DMS 273 (cell line): Measurements from ENCODE around the gene CDKAL1.

Experiments
- DNase-seq: peaks from one replicate; lab custom pipeline; 2025; ENCODE audit not compliant: unreplicated experiment; lab: John Stamatoyannopoulos, UW

The CDKAL1 gene

DNA sequence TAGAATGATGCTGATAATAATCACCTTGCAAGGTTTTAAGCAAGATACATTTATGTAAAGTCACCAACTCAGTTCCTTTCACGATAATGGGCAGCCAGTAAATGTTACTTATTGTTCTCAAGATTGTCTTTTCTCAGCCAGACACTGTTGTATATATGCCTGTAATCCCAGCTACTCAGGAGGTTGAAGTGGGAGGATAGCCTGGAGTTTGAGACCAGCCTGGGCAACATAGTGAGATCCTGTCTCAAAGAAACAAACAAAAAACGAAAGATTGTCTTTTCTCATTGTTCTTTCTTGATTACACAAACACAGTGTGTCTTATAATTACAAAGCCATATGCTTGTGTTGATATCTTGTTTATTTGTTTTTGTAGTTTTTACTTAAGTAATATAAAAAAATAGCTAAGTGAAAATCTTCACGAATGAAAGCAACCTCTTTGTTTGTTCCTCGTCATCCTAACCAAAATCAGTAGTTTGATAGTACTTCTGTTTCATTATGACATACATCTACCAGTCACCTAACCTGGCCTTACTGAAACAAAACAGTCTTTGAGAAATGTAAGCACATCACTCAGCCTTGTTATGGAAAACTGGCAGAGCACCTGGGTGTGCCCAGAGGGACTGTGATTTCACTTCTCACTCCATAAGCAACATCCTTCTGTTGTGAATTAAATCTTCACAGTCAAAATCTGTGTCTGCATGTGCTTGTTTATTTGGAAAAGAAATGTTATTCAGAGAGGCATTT is 623.1 kb downstream of the CDKAL1 start:
- DNase-seq = no peak

DNA sequence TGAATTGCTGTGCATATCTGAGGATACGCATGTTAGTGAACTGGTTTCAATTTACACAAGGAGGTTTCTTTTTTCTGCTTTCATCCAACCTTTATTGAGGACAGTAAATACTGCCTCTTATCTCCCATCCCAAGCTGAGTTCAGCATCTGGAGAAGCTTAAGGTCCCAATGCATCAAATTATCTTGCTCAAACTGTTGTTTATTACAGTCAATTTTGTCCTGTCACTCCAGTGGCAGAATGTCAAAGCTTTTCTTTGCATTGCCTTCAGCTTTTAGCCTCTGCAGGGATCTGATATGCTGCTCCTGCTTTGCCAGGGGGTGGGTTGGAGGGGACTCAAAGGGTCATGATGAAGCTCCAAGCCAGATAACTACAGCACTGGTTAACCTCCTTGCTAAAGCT is 623.9 kb downstream of the CDKAL1 start:
- DNase-seq = no peak

DNA sequence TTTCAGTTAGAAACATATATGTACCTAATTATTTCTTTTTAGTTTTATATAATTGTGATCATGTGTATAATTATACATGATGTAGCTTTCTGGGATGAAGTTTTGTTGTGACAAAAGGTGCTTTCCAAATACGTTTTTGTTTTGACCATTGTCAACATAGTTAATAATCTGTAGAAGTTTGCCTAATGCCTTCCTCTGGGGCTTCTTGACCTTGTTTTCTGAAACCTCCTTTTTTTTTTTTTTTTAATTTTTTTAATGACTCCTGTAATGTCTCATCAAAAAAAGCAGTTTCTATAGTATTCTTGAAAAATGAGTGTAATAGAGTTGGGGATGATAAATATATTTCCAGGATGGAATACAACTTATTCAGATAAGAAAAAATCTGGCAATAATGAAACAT is 624.6 kb downstream of the CDKAL1 start:
- no peak for DNase-seq

DNA sequence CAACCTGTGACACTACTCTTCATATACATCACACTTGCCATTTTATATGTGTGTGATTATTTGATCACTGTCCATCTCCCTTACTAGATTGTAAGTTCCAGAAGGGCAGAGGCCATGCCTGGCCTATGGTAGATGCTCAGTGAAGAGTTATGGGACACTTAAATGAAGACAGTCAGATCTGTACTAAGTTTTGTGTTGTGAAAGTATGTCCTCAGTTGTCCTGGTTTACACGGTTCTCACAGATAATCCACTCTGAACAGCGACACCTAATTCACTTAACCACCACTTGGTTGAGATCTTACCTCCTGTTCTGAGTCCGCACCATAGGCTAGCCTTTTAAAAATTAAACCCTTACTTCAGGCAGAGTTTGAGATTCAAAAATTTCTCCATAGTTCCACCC is 625.2 kb downstream of the CDKAL1 start:
- no peak for DNase-seq

DNA sequence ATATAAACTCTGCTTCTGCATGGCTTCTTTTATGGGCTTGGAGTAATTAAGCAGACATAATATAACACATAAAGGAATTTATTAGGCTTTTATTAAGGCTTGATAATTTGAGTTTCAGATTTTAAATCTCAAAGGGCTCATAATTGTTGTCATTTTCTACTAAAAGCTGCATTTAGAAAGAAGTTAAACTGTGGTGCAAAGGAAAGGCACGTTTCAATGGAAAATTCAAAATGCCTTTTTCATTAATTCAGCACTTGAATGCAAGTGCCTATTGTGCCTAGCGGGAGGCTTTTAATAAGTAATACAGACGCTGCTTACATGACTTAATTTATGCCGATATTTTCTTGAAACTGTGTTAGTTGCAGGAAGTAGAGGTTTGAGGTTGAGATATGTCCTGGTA is 627.5 kb downstream of the CDKAL1 start:
- DNase-seq = no peak

DNA sequence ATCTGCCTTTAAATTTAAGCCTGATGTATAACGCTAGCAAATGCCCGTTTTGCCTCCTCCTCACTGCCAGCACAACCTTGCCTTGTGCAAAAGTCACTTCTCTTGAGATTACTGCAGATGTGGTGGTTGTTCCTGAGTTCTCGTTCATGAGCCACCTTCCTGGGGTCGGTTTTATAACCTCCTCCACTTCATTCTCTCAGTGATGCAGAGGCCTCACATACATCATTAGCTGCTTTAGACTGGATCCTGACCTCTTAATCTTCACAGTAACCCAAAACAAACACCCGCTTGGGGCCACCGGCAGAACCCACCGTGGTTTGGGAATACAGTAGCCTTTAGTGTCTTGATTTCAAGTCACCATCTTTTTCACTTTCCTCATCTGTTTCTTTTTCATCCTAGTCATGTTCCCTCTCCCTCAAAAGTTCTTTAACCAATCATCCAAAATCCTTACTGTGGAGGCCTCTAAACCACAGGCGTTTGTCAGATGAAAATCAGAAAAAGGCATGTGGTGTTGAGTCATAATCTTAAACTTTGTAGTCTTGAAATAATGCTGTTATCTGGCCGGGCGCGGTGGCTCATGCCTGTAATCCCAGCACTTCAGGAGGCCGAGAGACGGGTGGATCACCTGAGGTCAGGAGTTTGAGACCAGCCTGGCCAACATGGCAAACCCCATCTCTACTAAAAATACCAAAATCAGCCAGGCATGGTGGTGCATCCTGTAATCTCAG is 629.0 kb downstream of the CDKAL1 start:
- no peak for DNase-seq

DNA sequence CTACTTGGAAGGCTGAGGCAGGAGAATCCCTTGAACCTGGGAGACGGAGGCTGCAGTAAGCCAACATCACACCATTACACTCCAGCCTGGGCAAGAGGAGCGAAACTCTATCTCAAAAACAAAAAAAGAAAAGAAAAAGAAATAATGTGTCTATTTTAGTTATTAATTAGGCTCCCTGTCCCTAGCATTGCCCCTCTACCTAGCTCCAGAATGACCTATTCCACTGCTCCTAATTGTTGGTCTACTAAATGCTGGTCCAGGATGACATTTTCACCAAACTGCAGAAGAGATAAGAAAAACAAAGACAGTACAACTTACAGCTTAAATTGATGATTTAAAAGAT is 629.6 kb downstream of the CDKAL1 start:
- no peak for DNase-seq

DNA sequence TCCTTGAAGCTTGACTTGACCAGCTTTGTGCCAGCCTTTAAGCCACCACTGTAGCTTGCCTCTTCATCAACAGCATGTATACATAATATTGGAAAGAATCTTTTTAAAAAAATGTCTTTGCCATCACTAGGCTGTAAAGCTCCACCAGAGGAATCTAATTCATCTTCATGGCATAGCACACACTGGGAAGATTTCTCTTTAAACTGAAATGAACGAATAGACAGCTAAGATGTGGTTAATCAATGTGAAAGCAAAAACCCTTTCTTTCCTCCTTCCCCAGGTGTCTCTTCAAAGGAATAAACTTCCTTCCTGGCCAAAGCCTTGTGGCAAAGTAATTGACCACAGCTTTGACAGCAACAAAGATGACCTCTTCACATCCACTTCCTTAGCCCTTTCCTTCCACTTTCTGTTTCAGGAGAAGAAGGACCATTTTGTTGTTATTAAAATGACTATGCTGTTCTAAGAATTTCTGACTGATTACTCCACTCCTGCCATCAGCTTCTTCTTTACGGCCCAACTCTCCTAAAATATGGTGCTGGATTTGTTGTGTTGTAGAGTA is 630.6 kb downstream of the CDKAL1 start:
- no peak for DNase-seq

DNA sequence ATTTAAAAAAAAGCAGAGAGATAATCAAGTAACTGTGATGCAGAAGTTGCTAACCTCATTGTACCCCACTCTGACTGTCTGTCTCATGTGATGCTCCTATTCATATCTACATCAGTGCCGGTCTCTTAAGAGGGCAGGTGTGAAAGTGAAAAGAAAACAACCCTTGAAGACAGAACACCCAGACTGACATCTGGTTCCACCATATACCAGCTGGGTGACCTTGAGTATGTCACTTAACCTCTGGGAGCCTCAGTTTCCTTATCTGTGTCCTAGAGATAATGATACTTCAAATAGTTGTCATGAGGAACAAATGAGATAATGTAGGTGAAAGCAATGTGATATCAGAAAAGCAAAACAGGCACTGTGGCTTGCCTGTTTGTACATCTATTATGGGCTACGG is 632.5 kb downstream of the CDKAL1 start:
- no peak for DNase-seq

DNA sequence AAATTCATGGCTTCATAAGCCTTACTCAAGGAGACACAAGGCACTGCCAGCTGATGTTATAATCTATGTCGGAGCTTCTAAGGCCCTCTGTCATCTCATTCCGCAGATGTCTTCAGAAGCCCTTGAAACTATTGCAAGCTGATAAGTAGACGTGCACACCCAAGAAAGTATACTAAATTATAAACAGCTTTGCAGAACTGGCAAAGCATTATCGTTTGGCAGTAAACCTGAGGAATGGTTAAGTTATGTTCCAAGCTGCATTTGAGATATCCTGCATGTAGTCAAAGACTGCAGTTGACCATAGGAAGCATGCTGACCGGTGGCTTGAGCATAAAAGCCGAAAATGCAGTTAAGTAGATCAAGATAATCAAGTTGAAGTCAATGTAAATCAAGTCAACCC is 633.5 kb downstream of the CDKAL1 start:
- no peak for DNase-seq

DNA sequence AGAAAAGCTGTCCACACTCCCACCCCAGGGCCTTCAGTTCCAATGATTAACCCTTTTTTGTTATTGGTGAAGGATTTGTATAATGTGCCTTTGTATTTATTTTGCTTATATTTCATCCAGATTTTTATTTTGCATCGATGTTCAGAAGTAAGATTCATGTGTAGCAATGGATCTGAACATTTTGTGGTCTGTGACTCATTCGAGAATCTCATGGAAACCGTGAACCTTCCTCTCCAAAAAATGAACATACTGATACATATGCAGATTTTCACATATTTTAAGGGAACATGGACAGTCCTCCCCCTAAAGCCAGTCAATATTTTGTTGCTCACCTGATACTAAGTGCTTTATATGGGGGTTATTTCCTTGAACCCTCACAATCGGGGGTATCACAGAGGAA is 637.5 kb downstream of the CDKAL1 start:
- DNase-seq = no peak

DNA sequence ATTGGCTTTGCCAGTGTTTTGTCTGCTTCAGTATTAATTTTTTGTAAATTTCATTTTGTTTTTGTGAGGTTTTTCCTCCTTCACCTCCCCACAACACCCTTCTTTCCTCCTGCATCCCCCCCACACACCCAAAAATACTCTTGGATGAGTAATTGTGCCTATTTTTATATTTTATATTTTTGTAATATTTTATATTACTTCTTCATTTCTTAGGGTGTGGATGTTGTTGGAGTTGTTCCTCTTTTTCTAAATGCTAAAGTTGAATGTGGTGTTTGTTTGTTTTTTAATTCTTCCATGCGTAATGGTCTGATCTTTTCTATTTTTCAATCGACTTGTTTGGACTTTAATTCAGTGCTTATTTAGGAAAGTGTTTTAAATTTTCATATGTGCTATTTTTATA is 638.8 kb downstream of the CDKAL1 start:
- DNase-seq = no peak

DNA sequence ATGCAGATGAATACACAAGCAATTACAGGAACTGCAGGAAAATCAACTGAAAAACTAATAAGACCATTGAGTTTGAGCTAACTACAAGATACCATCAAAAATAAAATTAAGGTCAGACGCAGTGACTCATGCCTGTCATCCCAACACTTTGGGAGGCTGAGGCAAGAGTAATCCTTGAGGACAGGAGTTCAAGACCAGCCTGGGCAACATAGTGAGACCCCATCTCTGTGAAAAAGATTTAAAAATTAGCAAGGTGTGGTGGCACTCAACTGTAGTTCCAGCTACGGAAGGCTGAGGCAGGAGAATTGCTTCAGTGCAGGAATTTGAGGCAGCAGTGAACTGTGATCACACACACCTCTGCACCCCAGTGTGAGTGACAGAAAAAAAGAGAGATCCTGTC is 639.4 kb downstream of the CDKAL1 start:
- DNase-seq = no peak

DNA sequence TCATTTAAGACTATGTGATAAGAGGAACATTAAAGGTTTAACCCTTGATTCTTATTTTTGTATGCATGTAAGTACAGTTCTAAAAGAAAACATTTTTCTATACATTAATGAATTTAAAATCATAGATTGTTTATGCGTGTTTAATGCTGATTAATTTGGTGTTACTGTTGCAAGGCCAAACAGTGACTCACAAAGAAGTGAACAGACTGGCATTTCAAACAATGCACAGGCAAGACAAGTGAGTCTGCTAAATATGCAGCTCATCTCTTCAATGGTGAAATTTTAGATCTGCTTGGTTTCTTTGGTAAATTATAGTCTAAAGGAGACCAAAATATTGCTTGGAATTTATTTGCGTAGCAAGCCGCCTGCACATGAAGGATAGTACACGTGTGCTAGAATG is 641.9 kb downstream of the CDKAL1 start:
- no peak for DNase-seq

DNA sequence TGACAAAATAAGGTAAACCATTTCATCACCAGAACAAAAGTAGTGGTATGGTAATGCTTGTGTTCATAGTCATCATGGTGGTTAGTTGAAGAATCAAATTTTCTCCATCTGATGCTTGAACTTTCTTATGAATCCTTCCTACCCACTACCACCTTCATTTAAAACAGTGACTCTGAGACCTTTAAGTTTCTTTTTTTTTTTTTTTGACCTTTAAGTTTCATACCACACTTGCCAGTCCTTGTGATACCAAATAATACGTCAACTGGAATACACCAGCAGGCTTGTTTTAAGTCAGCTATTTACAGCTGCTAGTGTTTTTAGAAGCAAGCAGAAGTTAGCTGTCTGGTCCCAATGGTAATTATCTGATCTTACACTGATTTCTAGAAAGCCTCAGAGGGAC is 645.9 kb downstream of the CDKAL1 start:
- DNase-seq = no peak

DNA sequence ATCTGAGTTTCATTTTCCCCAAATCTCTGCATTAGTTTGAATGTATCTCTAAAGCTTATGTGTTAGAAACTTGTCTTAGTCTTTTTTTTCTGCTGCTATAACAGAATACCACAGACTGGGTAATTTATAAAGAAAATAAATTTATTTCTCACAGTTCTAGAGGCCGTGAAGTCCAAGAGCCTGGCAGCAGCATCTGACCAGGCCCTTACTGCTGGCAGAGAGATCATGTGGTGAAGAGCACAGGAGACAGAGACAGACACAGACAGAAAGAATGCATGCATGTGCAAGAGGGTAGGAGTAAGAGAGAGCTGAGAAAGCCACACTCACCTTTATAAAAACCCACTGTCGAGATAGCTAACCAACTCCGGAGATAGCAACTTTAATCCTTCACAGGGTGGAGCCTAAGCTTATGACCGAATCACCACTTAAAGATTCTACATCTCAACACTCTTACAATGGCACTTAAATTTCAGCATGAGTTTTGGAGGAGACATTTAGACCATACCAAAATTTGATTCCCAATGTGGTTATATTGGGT is 646.6 kb downstream of the CDKAL1 start:
- no peak for DNase-seq

DNA sequence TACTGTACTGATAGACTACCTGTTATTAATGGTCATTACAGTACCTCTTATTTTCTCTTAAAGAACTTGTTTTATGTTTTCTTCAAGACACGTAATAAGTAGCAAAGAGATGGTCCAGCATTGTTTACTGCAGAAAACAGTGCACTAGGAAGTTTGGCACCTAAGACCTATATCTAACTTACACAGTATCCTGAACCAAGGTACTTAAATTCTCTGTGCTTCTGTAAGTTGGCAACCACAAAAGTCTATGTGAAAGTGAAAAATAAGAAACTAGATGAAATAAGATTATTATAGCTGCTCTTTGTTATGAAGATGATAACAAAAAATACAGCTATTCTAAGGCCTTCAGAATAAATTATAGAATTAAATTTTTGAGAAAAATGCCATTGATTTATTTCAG is 647.6 kb downstream of the CDKAL1 start:
- DNase-seq = no peak

DNA sequence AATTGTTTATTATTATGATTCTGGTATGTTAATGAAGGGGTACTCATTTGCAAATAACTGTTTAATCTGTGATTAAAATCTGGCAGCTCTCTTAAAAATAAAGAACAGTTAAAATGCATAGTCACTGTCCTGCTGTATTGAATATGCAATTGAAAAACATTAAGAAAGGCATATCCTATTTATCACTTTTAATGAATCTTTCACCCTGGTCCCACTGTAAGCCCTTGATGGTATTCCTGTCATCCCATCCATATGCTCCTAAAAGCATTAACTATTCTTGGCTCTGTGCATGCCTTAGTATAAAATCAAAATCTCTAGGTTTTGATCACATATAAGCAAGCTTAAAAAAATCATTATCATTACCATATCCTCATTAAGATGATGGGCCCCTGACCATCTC is 648.3 kb downstream of the CDKAL1 start:
- no peak for DNase-seq

DNA sequence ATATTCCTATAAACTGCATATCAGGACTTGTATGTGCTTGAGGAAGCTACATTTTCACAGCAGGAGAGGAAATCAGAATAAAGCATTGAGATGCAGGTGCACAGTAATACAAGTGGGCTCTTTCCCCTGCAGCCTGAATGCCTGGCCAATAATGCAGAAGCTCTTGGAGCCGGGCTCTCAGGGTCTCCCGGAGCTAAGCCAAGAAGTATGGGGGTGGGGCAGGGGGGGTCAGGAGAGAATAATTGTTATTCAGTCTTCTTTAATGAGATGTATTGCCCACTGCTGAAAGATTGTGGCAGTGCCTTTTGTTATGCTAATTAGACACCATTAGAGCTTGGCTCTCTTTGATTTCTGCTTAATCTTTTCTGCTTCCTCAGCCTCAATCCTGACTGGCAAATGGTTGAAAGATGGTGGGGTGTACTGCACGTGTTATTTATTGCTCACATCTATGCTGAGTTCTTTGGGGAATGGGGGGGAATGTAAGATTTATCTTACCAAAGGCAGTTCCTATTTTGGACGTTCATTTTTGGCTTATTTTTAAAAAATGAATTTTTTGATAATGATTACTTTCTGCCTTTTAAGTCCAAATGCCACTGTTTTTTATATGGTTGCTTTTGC is 651.7 kb downstream of the CDKAL1 start:
- DNase-seq = peak; percentile 56

DNA sequence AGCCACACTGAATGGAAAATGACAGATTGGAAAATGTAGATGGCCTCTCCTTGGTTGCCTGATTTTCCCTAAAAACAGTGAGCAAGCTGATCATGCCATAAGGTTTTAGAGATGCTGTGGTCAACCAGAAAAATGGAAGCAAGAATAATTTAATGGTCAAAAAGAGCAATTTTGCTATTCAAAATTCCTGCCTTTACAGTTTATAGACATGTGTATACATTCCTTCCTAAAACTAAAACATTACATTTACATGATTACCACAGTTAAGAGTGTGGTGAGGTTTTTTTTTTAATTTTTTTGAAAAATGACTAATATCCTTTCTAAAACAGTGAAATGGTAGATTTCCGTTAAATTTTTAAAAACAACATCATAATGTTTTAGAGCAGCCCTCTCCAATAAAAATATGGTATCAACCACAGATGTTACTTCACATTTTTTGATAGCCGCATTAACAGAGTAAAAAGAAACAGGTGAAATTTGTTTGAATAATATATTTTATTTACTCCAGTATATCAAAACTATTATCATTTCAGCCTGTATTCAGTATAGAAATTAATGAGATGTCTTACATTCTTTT is 652.3 kb downstream of the CDKAL1 start:
- DNase-seq = no peak

DNA sequence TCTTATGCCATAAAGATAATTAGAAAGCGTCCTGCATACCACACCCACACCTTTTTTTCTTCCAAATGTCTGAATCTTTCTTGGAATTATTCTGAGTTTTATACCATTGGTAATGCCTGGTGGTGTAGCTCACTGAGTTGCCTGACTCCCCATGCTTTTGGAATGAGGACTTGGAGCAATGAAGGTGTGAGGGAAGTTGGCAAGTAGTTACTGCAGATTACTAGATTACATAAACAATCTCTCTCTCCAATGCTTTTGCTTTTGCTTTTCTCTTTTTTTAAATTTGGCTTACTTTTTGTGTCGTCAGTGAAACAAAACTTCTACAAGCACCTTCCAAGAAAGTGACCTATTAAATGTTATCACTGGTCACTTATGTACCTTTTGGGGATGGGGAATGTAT is 653.2 kb downstream of the CDKAL1 start:
- peak; percentile 32 for DNase-seq
